Transverse colon (tissue), 4 donors: Measurements from ENCODE around the gene HP1BP3. TPM values are rescaled to one million over a fixed set of nuclear protein-coding genes. Genes with fewer than 3 reads are reported as not detected.

Source experiments
- DNase-seq: peaks from one replicate; pipeline ENCODE4 v3.0.0-alpha.2; 2019
- H3K27ac ChIP-seq, 4 donors: fragments of 200-600 bp; sonication (generic); 2 replicates each; pipeline ENCODE4 v1.5.1; 2016 to 2018; ENCODE audit warnings: inconsistent platforms in 4 of 4
- H3K27me3 ChIP-seq: fragments of 200-600 bp; sonication (generic); 2 replicates; pipeline ENCODE4 v1.5.1; 2017; ENCODE audit warnings: inconsistent platforms
- H3K36me3 ChIP-seq, 4 donors: fragments of 200-600 bp; sonication (generic); 2 replicates each; pipeline ENCODE4 v1.5.1; 2017 to 2019; ENCODE audit warnings: inconsistent platforms in 4 of 4
- H3K4me1 ChIP-seq, 4 donors: fragments of 200-600 bp; sonication (generic); 2 replicates each; pipeline ENCODE4 v1.5.1; 2017 to 2020; ENCODE audit warnings: inconsistent platforms in 4 of 4
- H3K4me3 ChIP-seq, 4 donors: fragments of 200-600 bp; sonication (generic); 1 replicate in 1 of 4; 2 replicates in 3 of 4; pipeline versions ENCODE4 v1.5.1 to v1.6.1; 2017 to 2019; ENCODE audit warnings: inconsistent platforms in 4 of 4
- H3K9me3 ChIP-seq, 2 donors: fragments of 200-600 bp; sonication (generic); 2 replicates each; pipeline ENCODE4 v1.5.1; 2017 to 2019; ENCODE audit warnings: inconsistent platforms in 2 of 2
- CTCF ChIP-seq, 5 experiments: fragments of 200-600 bp in 3 of 5; fragments of 450-650 bp in 2 of 5; sonication (generic) in 3 of 5; IDR thresholded peaks; 1 replicate in 2 of 5; 2 replicates in 3 of 5; pipeline ENCODE4 v1.5.1; 2016 to 2017; ENCODE audit warnings: antibody characterized with exemption in 5 of 5, inconsistent platforms in 3 of 5, mild to moderate bottlenecking in 2 of 5, moderate library complexity in 1 of 5
- EP300 ChIP-seq: sonication (generic); formaldehyde crosslinking; IDR thresholded peaks from one replicate; pipeline ENCODE4 v1.6.1; 2017; ENCODE audit warnings: antibody characterized with exemption, low read depth
- POLR2A ChIP-seq: fragments of 450-650 bp; IDR thresholded peaks from one replicate; pipeline ENCODE4 v1.6.1; 2016; ENCODE audit warnings: antibody characterized with exemption, mild to moderate bottlenecking, moderate library complexity
- POLR2AphosphoS5 ChIP-seq, 3 donors: sonication (generic); formaldehyde crosslinking; IDR thresholded peaks; one replicate each; pipeline ENCODE4 v1.6.1; 2016; ENCODE audit warnings: antibody characterized with exemption in 3 of 3
- WGBS, 2 donors: methylation state at CpG; one replicate each; pipeline ENCODE4 v1.1.5; 2018; ENCODE audit warnings: low coverage in 1 of 2; 5-methylcytosine and 5-hydroxymethylcytosine counted together
- in situ Hi-C, 4 donors: fragments of 200-750 bp; cut with MboI; loops; one replicate each; pipeline versions ENCODE4 v1.15.0 to v1.15.1; 2017; ENCODE audit warnings: low sequenced_read_pairs in 3 of 4, low pct_ligation_motif_present in 1 of 4, low pct_unique_long_range_greater_than_20kb in 1 of 4
- intact Hi-C: fragments of 100-400 bp; cut with DNase I; formaldehyde crosslinking; loops from one replicate; pipeline ENCODE4 v1.15.1; 2023; ENCODE audit warnings: low total_unique reads
- total RNA-seq, 4 donors: library from RNA; depleted of rRNA; stranded (reverse); fragments of >200 nt; gene quantifications; one replicate each; pipeline ENCODE4 v1.1.0, GENCODE V29; 2016

HP1BP3 gene
- total RNA-seq, 4 donors from 2014 or later, result 143 to 272 (median 197) TPM

GRCh38 chr1:20699558-20699957, 87.5 kb downstream of the HP1BP3 start:
- WGBS, 2 donors, result 86% methylated on average over 9 of the region's 9 CpGs; no CpG with 5 or more reads in 1 of the 2 donors
- in situ Hi-C loops (loop anchor here (10.0 to 25.0 kb wide), 3 partner anchors 488 to 513 kb away; partner anchors contain the start of gene EIF4G3 (in 1 of the 4)), intact Hi-C loops (loop anchor here (5.0 kb wide), 1 partner anchor 498 kb away; no protein-coding TSS in a partner anchor)
- no peak overlapping the region for H3K27ac ChIP-seq
- TF ChIP-seq POLR2A (no peak), POLR2AphosphoS5 (IDR thresholded peaks at IDR 0.05) (no peak), CTCF (IDR thresholded peaks at IDR 0.05) (no peak), EP300 (no peak)
- no peaks in the 10 kb centered on the region for H3K27me3 ChIP-seq
- DNase-seq, result no peak
- no peaks in the 10 kb centered on the region for H3K9me3 ChIP-seq
- no peak overlapping the region for H3K4me3 ChIP-seq
- peaks cover 0 to 12% (median 6%) of the 10 kb centered on the region in 4 donors for H3K4me1 ChIP-seq
- H3K36me3 ChIP-seq, result no peaks in the 10 kb centered on the region

- Histone ChIP-seq H3K4me1 (peaks cover 0 to 12% (median 6%) of the 10 kb centered on the region in 4 donors), H3K9me3 (no peaks in the 10 kb centered on the region), H3K36me3 (no peaks in the 10 kb centered on the region), H3K27ac (peak overlapping the region in 1 of 4 donors; percentile 80), H3K4me3 (no peak overlapping the region), H3K27me3 (no peaks in the 10 kb centered on the region)
- TF ChIP-seq POLR2AphosphoS5 (IDR thresholded peaks at IDR 0.05) (no peak), CTCF (IDR thresholded peaks at IDR 0.05) (no peak), POLR2A (no peak), EP300 (no peak)
- in situ Hi-C loops (loop anchor here (10.0 to 25.0 kb wide), 3 partner anchors 489 to 514 kb away; partner anchors contain the start of gene EIF4G3 (in 1 of the 4)), intact Hi-C loops (loop anchor here (5.0 kb wide), 1 partner anchor 499 kb away; no protein-coding TSS in a partner anchor)
- 47 to 76% methylated on average over 2 to 18 of the region's 18 CpGs for WGBS, 2 donors
- no peak for DNase-seq
Measured at GRCh38 chr1:20698195-20698910, 88.8 kb downstream of the HP1BP3 start.

GRCh38 chr1:20697563-20697962, 89.5 kb downstream of the HP1BP3 start:
- TF ChIP-seq EP300, result no peak
- no peak overlapping the region for H3K4me3 ChIP-seq
- H3K9me3 ChIP-seq, result no peaks in the 10 kb centered on the region
- H3K27me3 ChIP-seq, result no peaks in the 10 kb centered on the region
- no peaks in the 10 kb centered on the region for H3K36me3 ChIP-seq
- 78 to 79% methylated on average over 6 to 12 of the region's 12 CpGs for WGBS, 2 donors
- peaks cover 0 to 12% (median 6%) of the 10 kb centered on the region in 4 donors for H3K4me1 ChIP-seq
- no peak for DNase-seq
- in situ Hi-C loops (loop anchor here (10.0 to 25.0 kb wide), 3 partner anchors 490 to 515 kb away; partner anchors contain the start of gene EIF4G3 (in 1 of the 4)), intact Hi-C loops (loop anchor here (5.0 kb wide), 1 partner anchor 500 kb away; no protein-coding TSS in a partner anchor)
- peak overlapping the region in 3 of 4 donors; percentile 63 to 84 (median 80) for H3K27ac ChIP-seq

- in situ Hi-C loops, result loop anchor here (10.0 to 25.0 kb wide), 3 partner anchors 491 to 516 kb away; partner anchors contain the start of gene EIF4G3 (in 1 of the 4)
- WGBS, 2 donors, result 4% methylated on average over 31 of the region's 46 CpGs; no CpG with 5 or more reads in 1 of the 2 donors
- TF ChIP-seq EP300, result no peak
- TF ChIP-seq POLR2AphosphoS5 (IDR thresholded peaks at IDR 0.05), result peak in 1 of 3 donors; percentile 25
- TF ChIP-seq CTCF (IDR thresholded peaks at IDR 0.05), result peak; percentile 85 to 97 (median 91)
Measured at GRCh38 chr1:20696397-20697333, 90.4 kb downstream of the HP1BP3 start.

More at GRCh38 chr1:20696397-20697333, 90.4 kb downstream of the HP1BP3 start:
- intact Hi-C loops, result loop anchor here (5.0 kb wide), 1 partner anchor 501 kb away; no protein-coding TSS in a partner anchor
- Histone ChIP-seq H3K4me3 (peak overlapping the region; percentile 46 to 65 (median 52)), H3K4me1 (peaks cover 0 to 12% (median 6%) of the 10 kb centered on the region in 4 donors), H3K36me3 (no peaks in the 10 kb centered on the region), H3K27me3 (no peaks in the 10 kb centered on the region), H3K27ac (peak overlapping the region; percentile 63 to 84 (median 82)), H3K9me3 (no peaks in the 10 kb centered on the region)
- peak; percentile 84 for DNase-seq
